NT2/D1 (cell line): Measurements from ENCODE around the gene PRDM15.

ENCODE experiments used
- SUZ12 ChIP-seq: IDR thresholded peaks from 2 replicates; pipeline ENCODE4 v1.6.1; 2011; ENCODE audit not compliant: insufficient read length, insufficient read depth; ENCODE audit errors: extremely low read depth
- YY1 ChIP-seq: IDR thresholded peaks from 2 replicates; pipeline ENCODE4 v1.6.1; 2011; ENCODE audit not compliant: insufficient read length, insufficient read depth
- ZNF274 ChIP-seq: IDR thresholded peaks from 2 replicates; pipeline ENCODE4 v1.6.1; 2011; ENCODE audit warnings: mild to moderate bottlenecking, low read depth, low read length

- TF ChIP-seq ZNF274, result no peak
- TF ChIP-seq SUZ12, result no peak
- TF ChIP-seq YY1, result no peak
Measured at GRCh38 chr21:41854426-41854995, 24.6 kb downstream of the PRDM15 start.
